HepG2 (cell line): ENCODE results near the gene ANKRD39. TPM values are rescaled to one million over a fixed set of nuclear protein-coding genes. Genes with fewer than 3 reads are reported as not detected.

Experiments used
- CC2D1A ChIP-seq: sonication (generic); formaldehyde crosslinking; IDR thresholded peaks from 2 replicates; pipeline ENCODE4 v1.8.1; 2023; ENCODE audit warnings: mild to moderate bottlenecking, missing genetic modification reagents
- IKZF4 ChIP-seq: sonication (generic); formaldehyde crosslinking; IDR thresholded peaks from 2 replicates; pipeline ENCODE4 v1.5.1; 2020; ENCODE audit warnings: borderline replicate concordance, mild to moderate bottlenecking, low read depth, missing genetic modification reagents; ENCODE audit errors: not compliant biosample characterization
- KAT2B ChIP-seq: fragments of 150-350 bp; IDR thresholded peaks from 2 replicates; pipeline ENCODE4 v1.6.1; 2014; ENCODE audit warnings: low read depth, low read length, borderline replicate concordance
- KDM2A ChIP-seq: sonication (generic); formaldehyde crosslinking; IDR thresholded peaks from 2 replicates; pipeline ENCODE4 v1.4.0; 2020; ENCODE audit warnings: low read depth, missing genetic modification reagents, borderline replicate concordance
- SALL2 ChIP-seq: sonication (generic); formaldehyde crosslinking; IDR thresholded peaks from 2 replicates; pipeline ENCODE4 v1.8.1; 2023; ENCODE audit warnings: mild to moderate bottlenecking, missing genetic modification reagents, inconsistent platforms
- ZNF547 ChIP-seq: sonication (generic); formaldehyde crosslinking; IDR thresholded peaks from 2 replicates; pipeline ENCODE4 v1.5.1; 2020; ENCODE audit warnings: mild to moderate bottlenecking, missing genetic modification reagents
- ZNF598 ChIP-seq: sonication (generic); formaldehyde crosslinking; IDR thresholded peaks from 2 replicates; pipeline ENCODE4 v1.5.1; 2020; ENCODE audit warnings: mild to moderate bottlenecking, missing genetic modification reagents, borderline replicate concordance
- ZNF788 ChIP-seq: sonication (generic); formaldehyde crosslinking; IDR thresholded peaks from 2 replicates; pipeline ENCODE4 v1.5.0; 2020; ENCODE audit warnings: mild to moderate bottlenecking, missing genetic modification reagents, borderline replicate concordance
- polyA plus RNA-seq, 8 experiments: library from polyadenylated mRNA; depleted of rRNA in 3 of 8; stranded (reverse) in 7 of 8; unstranded in 1 of 8; fragments of >200 nt; fragmentation: Illumina TruSeq in 4 of 8; extraction: Trizol in 4 of 8; gene quantifications; 2 replicates each; pipeline versions ENCODE4 v1.2.1 to v1.2.3, GENCODE V29; 2011 to 2016; ENCODE audit warnings: low read depth in 4 of 8, missing spikeins in 1 of 8, mixed read lengths in 1 of 8; ENCODE audit not compliant: insufficient read depth in 1 of 8
- total RNA-seq, 5 experiments: library from RNA; depleted of rRNA; stranded (reverse); fragments of >200 nt; fragmentation: Illumina TruSeq; extraction: Trizol; gene quantifications; 2 replicates each; pipeline ENCODE4 v1.2.3, GENCODE V29; 2016; ENCODE audit warnings: low read depth in 1 of 5
- TF ChIP-seq, protein P1 (sequence below): sonication (generic); formaldehyde crosslinking; IDR thresholded peaks from 2 replicates; pipeline ENCODE4 v1.4.0; 2020; ENCODE audit warnings: missing genetic modification reagents, borderline replicate concordance
- TF ChIP-seq, protein P2 (sequence below): IDR thresholded peaks from 2 replicates; pipeline ENCODE4 v1.6.1; 2016; ENCODE audit warnings: low read depth, borderline replicate concordance
- TF ChIP-seq, protein P3 (sequence below): sonication (generic); formaldehyde crosslinking; IDR thresholded peaks from 2 replicates; pipeline ENCODE4 v1.8.1; 2023; ENCODE audit warnings: mild to moderate bottlenecking, missing genetic modification reagents
- TF ChIP-seq, protein P4 (sequence below): sonication (generic); formaldehyde crosslinking; IDR thresholded peaks from 2 replicates; pipeline ENCODE4 v1.4.0; 2020; ENCODE audit warnings: missing genetic modification reagents, borderline replicate concordance
- TF ChIP-seq, protein P5 (sequence below): sonication (generic); IDR thresholded peaks from 2 replicates; pipeline ENCODE4 v1.6.1; 2016; ENCODE audit warnings: low read depth, borderline replicate concordance
- TF ChIP-seq, protein P6 (sequence below): IDR thresholded peaks from 2 replicates; pipeline ENCODE4 v1.6.1; 2016; ENCODE audit warnings: mild to moderate bottlenecking, missing biosample characterization, missing genetic modification reagents
- TF ChIP-seq, protein P7 (sequence below): sonication (generic); formaldehyde crosslinking; IDR thresholded peaks from 2 replicates; pipeline ENCODE4 v1.8.1; 2023; ENCODE audit warnings: missing genetic modification reagents, mild to moderate bottlenecking, borderline replicate concordance

ANKRD39 gene
- total and polyA plus RNA-seq, 2 of the 13 experiments (the other 11 are each of a cell fraction or from before 2014, with no cell fraction given) = 23.2 to 24.8 TPM

DNA sequence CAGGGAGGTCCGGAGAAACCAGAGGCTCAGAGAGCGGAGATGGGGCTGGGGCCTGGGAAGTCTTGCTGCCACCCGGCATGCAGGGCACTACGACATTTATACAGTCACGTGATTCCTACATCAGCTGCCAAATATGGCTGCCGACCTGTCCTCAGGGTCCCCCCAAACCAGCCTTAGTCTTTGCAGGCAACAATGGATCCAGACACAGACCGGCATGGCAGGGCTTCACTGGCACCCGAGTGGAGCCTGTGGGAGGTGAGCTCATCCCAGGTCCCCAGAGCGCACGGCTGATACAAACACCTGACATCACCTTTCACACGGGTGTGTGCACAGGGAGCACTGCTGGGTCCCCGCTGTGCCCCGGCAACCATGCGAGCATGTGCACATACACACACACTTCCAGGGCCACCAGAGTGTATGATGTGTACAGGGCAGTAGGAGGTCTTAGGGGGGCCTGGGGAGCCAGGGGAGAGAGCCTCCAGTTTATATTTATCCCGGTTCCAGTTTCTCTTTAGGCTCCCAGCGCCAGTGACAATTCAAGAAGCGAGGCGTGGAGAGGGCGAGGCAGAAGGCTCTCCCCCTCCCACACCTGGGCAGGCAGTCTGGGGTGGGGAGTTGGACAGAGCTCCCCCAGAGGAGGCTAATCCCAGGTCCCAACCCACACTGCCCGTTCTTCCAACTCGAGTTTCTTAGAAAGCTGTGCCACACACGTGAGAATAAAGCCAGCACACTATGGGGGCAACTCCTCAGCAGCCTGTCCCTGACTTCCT is 9.4 kb upstream of the ANKRD39 start (continued):
- TF ChIP-seq, protein P1, sequence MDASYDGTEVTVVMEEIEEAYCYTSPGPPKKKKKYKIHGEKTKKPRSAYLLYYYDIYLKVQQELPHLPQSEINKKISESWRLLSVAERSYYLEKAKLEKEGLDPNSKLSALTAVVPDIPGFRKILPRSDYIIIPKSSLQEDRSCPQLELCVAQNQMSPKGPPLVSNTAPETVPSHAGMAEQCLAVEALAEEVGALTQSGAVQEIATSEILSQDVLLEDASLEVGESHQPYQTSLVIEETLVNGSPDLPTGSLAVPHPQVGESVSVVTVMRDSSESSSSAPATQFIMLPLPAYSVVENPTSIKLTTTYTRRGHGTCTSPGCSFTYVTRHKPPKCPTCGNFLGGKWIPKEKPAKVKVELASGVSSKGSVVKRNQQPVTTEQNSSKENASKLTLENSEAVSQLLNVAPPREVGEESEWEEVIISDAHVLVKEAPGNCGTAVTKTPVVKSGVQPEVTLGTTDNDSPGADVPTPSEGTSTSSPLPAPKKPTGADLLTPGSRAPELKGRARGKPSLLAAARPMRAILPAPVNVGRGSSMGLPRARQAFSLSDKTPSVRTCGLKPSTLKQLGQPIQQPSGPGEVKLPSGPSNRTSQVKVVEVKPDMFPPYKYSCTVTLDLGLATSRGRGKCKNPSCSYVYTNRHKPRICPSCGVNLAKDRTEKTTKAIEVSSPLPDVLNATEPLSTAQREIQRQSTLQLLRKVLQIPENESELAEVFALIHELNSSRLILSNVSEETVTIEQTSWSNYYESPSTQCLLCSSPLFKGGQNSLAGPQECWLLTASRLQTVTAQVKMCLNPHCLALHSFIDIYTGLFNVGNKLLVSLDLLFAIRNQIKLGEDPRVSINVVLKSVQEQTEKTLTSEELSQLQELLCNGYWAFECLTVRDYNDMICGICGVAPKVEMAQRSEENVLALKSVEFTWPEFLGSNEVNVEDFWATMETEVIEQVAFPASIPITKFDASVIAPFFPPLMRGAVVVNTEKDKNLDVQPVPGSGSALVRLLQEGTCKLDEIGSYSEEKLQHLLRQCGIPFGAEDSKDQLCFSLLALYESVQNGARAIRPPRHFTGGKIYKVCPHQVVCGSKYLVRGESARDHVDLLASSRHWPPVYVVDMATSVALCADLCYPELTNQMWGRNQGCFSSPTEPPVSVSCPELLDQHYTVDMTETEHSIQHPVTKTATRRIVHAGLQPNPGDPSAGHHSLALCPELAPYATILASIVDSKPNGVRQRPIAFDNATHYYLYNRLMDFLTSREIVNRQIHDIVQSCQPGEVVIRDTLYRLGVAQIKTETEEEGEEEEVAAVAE (CRISPR knock-in tag) = no peak
- TF ChIP-seq, protein P2, sequence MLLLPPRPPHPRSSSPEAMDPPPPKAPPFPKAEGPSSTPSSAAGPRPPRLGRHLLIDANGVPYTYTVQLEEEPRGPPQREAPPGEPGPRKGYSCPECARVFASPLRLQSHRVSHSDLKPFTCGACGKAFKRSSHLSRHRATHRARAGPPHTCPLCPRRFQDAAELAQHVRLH (CRISPR knock-in tag) = no peak
- TF ChIP-seq, protein P3, sequence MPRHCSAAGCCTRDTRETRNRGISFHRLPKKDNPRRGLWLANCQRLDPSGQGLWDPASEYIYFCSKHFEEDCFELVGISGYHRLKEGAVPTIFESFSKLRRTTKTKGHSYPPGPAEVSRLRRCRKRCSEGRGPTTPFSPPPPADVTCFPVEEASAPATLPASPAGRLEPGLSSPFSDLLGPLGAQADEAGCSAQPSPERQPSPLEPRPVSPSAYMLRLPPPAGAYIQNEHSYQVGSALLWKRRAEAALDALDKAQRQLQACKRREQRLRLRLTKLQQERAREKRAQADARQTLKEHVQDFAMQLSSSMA (CRISPR knock-in tag) = peak; percentile 22; the same call in 1 of the 2 replicates
- no peak for TF ChIP-seq CC2D1A
- no peak for TF ChIP-seq ZNF547
- TF ChIP-seq, protein P4, sequence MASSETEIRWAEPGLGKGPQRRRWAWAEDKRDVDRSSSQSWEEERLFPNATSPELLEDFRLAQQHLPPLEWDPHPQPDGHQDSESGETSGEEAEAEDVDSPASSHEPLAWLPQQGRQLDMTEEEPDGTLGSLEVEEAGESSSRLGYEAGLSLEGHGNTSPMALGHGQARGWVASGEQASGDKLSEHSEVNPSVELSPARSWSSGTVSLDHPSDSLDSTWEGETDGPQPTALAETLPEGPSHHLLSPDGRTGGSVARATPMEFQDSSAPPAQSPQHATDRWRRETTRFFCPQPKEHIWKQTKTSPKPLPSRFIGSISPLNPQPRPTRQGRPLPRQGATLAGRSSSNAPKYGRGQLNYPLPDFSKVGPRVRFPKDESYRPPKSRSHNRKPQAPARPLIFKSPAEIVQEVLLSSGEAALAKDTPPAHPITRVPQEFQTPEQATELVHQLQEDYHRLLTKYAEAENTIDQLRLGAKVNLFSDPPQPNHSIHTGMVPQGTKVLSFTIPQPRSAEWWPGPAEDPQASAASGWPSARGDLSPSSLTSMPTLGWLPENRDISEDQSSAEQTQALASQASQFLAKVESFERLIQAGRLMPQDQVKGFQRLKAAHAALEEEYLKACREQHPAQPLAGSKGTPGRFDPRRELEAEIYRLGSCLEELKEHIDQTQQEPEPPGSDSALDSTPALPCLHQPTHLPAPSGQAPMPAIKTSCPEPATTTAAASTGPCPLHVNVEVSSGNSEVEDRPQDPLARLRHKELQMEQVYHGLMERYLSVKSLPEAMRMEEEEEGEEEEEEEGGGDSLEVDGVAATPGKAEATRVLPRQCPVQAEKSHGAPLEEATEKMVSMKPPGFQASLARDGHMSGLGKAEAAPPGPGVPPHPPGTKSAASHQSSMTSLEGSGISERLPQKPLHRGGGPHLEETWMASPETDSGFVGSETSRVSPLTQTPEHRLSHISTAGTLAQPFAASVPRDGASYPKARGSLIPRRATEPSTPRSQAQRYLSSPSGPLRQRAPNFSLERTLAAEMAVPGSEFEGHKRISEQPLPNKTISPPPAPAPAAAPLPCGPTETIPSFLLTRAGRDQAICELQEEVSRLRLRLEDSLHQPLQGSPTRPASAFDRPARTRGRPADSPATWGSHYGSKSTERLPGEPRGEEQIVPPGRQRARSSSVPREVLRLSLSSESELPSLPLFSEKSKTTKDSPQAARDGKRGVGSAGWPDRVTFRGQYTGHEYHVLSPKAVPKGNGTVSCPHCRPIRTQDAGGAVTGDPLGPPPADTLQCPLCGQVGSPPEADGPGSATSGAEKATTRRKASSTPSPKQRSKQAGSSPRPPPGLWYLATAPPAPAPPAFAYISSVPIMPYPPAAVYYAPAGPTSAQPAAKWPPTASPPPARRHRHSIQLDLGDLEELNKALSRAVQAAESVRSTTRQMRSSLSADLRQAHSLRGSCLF = no peak
- no peak for TF ChIP-seq KDM2A (CRISPR knock-in tag)
- TF ChIP-seq ZNF788 (CRISPR knock-in tag) = 0 out of 2 replicates have a peak, but pooled peaks have one; percentile 4
- TF ChIP-seq, protein P5, sequence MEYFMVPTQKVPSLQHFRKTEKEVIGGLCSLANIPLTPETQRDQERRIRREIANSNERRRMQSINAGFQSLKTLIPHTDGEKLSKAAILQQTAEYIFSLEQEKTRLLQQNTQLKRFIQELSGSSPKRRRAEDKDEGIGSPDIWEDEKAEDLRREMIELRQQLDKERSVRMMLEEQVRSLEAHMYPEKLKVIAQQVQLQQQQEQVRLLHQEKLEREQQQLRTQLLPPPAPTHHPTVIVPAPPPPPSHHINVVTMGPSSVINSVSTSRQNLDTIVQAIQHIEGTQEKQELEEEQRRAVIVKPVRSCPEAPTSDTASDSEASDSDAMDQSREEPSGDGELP = no peak
- TF ChIP-seq, protein P6, sequence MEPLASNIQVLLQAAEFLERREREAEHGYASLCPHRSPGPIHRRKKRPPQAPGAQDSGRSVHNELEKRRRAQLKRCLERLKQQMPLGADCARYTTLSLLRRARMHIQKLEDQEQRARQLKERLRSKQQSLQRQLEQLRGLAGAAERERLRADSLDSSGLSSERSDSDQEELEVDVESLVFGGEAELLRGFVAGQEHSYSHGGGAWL (CRISPR knock-in tag) = no peak
- no peak for TF ChIP-seq SALL2 (CRISPR knock-in tag)
- TF ChIP-seq, protein P7, sequence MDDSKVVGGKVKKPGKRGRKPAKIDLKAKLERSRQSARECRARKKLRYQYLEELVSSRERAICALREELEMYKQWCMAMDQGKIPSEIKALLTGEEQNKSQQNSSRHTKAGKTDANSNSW = 0 out of 2 replicates have a peak, but pooled peaks have one; percentile 53
- no peak for TF ChIP-seq IKZF4 (CRISPR knock-in tag)
- no peak for TF ChIP-seq KAT2B
- TF ChIP-seq ZNF598 (CRISPR knock-in tag) = no peak
